Esophagus squamous epithelium (tissue), 4 donors: Measurements from ENCODE around the gene DDX39B.

Experiments
- POLR2A ChIP-seq, 4 donors: fragments of 450-650 bp; IDR thresholded peaks; one replicate each; pipeline ENCODE4 v1.6.1; 2017; ENCODE audit warnings: antibody characterized with exemption in 4 of 4, mild to moderate bottlenecking in 4 of 4, moderate library complexity in 3 of 4
- TF ChIP-seq, protein P1 (sequence below), 6 experiments: fragments of 450-650 bp in 4 of 6; fragments of 200-600 bp in 2 of 6; sonication (generic) in 2 of 6; IDR thresholded peaks; one replicate each; pipeline ENCODE4 v1.5.1; 2016 to 2019; ENCODE audit warnings: antibody characterized with exemption in 6 of 6, mild to moderate bottlenecking in 4 of 6, moderate library complexity in 4 of 6

DNA sequence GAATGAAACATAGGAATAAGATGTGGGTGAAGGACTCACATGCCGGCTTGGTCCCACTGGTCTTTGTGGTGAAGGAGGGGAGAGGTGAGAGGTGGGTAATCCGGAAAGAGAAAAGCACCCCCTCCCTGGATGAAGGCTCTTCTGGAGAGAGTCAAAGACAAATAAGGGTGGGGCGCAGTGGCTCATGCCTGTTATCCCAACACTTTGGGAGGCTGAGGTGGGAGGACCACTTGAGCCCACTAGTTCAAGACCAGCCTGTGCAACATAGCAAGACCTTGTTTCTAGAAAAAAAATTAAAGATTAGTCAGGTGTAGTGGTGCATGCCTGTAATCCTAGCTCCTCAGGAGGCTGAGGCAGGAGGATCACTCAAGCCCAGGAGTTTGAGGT is 37.3 kb upstream of the DDX39B start:
- no peak for TF ChIP-seq POLR2A (IDR thresholded peaks at IDR 0.05)
- TF ChIP-seq, protein P1, sequence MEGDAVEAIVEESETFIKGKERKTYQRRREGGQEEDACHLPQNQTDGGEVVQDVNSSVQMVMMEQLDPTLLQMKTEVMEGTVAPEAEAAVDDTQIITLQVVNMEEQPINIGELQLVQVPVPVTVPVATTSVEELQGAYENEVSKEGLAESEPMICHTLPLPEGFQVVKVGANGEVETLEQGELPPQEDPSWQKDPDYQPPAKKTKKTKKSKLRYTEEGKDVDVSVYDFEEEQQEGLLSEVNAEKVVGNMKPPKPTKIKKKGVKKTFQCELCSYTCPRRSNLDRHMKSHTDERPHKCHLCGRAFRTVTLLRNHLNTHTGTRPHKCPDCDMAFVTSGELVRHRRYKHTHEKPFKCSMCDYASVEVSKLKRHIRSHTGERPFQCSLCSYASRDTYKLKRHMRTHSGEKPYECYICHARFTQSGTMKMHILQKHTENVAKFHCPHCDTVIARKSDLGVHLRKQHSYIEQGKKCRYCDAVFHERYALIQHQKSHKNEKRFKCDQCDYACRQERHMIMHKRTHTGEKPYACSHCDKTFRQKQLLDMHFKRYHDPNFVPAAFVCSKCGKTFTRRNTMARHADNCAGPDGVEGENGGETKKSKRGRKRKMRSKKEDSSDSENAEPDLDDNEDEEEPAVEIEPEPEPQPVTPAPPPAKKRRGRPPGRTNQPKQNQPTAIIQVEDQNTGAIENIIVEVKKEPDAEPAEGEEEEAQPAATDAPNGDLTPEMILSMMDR (IDR thresholded peaks at IDR 0.05), result no peak
